T-helper 1 cell treated with Interleukin-12 subunit alpha and Interleukin-12 subunit beta and Interleukin-4 antibody, amounts not matched to agents 30 ng/mL and 1 ng/mL, for 36 hours (primary cell): ENCODE data around the gene PGGHG. TPM values are rescaled to one million over a fixed set of nuclear protein-coding genes. Genes with fewer than 3 reads are reported as not detected.

ENCODE experiments used
- intact Hi-C: fragments of 100-400 bp; cut with micrococcal nuclease; formaldehyde crosslinking; loops from one replicate; pipeline ENCODE4 v1.15.1; 2024
- total RNA-seq: library from RNA; stranded (reverse); gene quantifications from 2 replicates; pipeline ENCODE4 v1.2.3, GENCODE V29; 2022

Gene PGGHG
- total RNA-seq, 1 donor from 2014 or later: 235 TPM

GRCh38 chr11:284105-285020 is 4.6 kb upstream of the PGGHG start:
- intact Hi-C loops: loop anchor here (5.0 kb wide), 2 partner anchors 47 to 77 kb away; partner anchors contain the start of genes BET1L, PSMD13, RIC8A and SIRT3

GRCh38 chr11:285021-285893 is 3.7 kb upstream of the PGGHG start:
- intact Hi-C loops: loop anchor here (5.0 kb wide), 2 partner anchors 48 to 78 kb away; partner anchors contain the start of genes BET1L, PSMD13, RIC8A and SIRT3

GRCh38 chr11:285894-286220 is 3.1 kb upstream of the PGGHG start:
- intact Hi-C loops: loop anchor here (2.0 to 5.0 kb wide), 3 partner anchors 35 to 79 kb away; partner anchors contain the start of genes BET1L, PSMD13, RIC8A and SIRT3

- intact Hi-C loops: loop anchor here (1.0 to 5.0 kb wide), 4 partner anchors 18 to 80 kb away; partner anchors contain the start of genes BET1L, PSMD13, RIC8A and SIRT3
Observed at GRCh38 chr11:286977-287820, 1.7 kb upstream of the PGGHG start.

GRCh38 chr11:287821-288477 is 977 bp upstream of the PGGHG start:
- intact Hi-C loops: loop anchor here (1.0 to 5.0 kb wide), 5 partner anchors 19 to 81 kb away; partner anchors contain the start of genes BET1L, PSMD13, RIC8A and SIRT3

- intact Hi-C loops: loop anchor here (2.0 to 5.0 kb wide), 3 partner anchors 23 to 82 kb away; partner anchors contain the start of genes BET1L, PSMD13, RIC8A and SIRT3
Observed at GRCh38 chr11:289398-289711, 429 bp downstream of the PGGHG start.

GRCh38 chr11:289712-290620 is 1.0 kb downstream of the PGGHG start:
- intact Hi-C loops: loop anchor here (2.0 to 5.0 kb wide), 3 partner anchors 23 to 83 kb away; partner anchors contain the start of genes BET1L, PSMD13, RIC8A and SIRT3

GRCh38 chr11:290621-291231 is 1.8 kb downstream of the PGGHG start:
- intact Hi-C loops: no loop called here

- intact Hi-C loops: no loop called here
Observed at GRCh38 chr11:291281-292210, 2.6 kb downstream of the PGGHG start.

GRCh38 chr11:292211-293121 is 3.5 kb downstream of the PGGHG start:
- intact Hi-C loops: no loop called here

GRCh38 chr11:293271-293851 is 4.4 kb downstream of the PGGHG start:
- intact Hi-C loops: no loop called here

GRCh38 chr11:293852-294661 is 5.1 kb downstream of the PGGHG start:
- intact Hi-C loops: no loop called here

GRCh38 chr11:294780-295179 is 5.9 kb downstream of the PGGHG start:
- intact Hi-C loops: no loop called here

- intact Hi-C loops: no loop called here
Observed at GRCh38 chr11:295351-296170, 6.6 kb downstream of the PGGHG start.
